GM23338 (cell line): ENCODE results near the gene GP2. TPM values are rescaled to one million over a fixed set of nuclear protein-coding genes. Genes with fewer than 3 reads are reported as not detected.

Experiments used
- ATAC-seq: fragments of 200-7000 bp; cut with Tn5 transposase; 3 replicates; pipeline ENCODE4 v1.9.1; 2020
- DNase-seq: peaks from one replicate; pipeline ENCODE4 v3.0.0-alpha.2; 2015; ENCODE audit warnings: low spot score
- H2AFZ ChIP-seq: fragments of 200-600 bp; sonication (generic); 2 replicates; pipeline ENCODE4 v1.8.0; 2016; ENCODE audit warnings: antibody characterized with exemption, mild to moderate bottlenecking, moderate library complexity
- H3F3A ChIP-seq: fragments of 200-600 bp; sonication (generic); replicated peaks from 2 replicates; pipeline ENCODE4 v1.8.0; 2017; ENCODE audit warnings: antibody characterized with exemption, mixed run types, low read depth
- H3K27ac ChIP-seq: fragments of 200-600 bp; sonication (generic); 2 replicates; pipeline ENCODE4 v1.6.1; 2016; ENCODE audit warnings: low read depth
- H3K27me3 ChIP-seq: fragments of 200-600 bp; sonication (generic); 2 replicates; pipeline ENCODE4 v1.8.0; 2016; ENCODE audit warnings: mild to moderate bottlenecking, mixed run types, moderate library complexity; ENCODE audit not compliant: insufficient read depth
- H3K36me3 ChIP-seq: fragments of 200-600 bp; sonication (generic); 2 replicates; pipeline ENCODE4 v1.8.0; 2016; ENCODE audit warnings: mild to moderate bottlenecking; ENCODE audit not compliant: insufficient read depth
- H3K4me1 ChIP-seq: fragments of 200-600 bp; sonication (generic); 2 replicates; pipeline ENCODE4 v1.8.0; 2016; ENCODE audit warnings: mild to moderate bottlenecking, moderate library complexity; ENCODE audit not compliant: insufficient read depth
- H3K4me2 ChIP-seq: fragments of 200-600 bp; sonication (generic); 2 replicates; pipeline ENCODE4 v1.7.1; 2017; ENCODE audit warnings: mixed run types
- H3K4me3 ChIP-seq: fragments of 200-600 bp; sonication (generic); 2 replicates; pipeline ENCODE4 v1.6.1; 2016; ENCODE audit warnings: mixed run types
- H3K79me2 ChIP-seq: fragments of 200-600 bp; sonication (generic); replicated peaks from 2 replicates; pipeline ENCODE4 v1.8.0; 2017; ENCODE audit warnings: mild to moderate bottlenecking; ENCODE audit not compliant: insufficient read depth
- H3K9me2 ChIP-seq: fragments of 200-600 bp; sonication (generic); 2 replicates; pipeline ENCODE4 v1.8.0; 2017; ENCODE audit not compliant: insufficient read depth
- H4K20me1 ChIP-seq: fragments of 200-600 bp; sonication (generic); replicated peaks from 2 replicates; pipeline ENCODE4 v1.8.0; 2017; ENCODE audit warnings: mild to moderate bottlenecking; ENCODE audit not compliant: insufficient read depth
- H3K27ac Mint-ChIP-seq: 2 replicates; pipeline ENCODE4 v1.8.0; 2020; ENCODE audit warnings: inconsistent platforms, mild to moderate bottlenecking, moderate library complexity, mixed read lengths
- H3K27me3 Mint-ChIP-seq: 3 replicates; pipeline ENCODE4 v1.8.0; 2022; ENCODE audit warnings: low read depth, mild to moderate bottlenecking, moderate library complexity, mixed read lengths, inconsistent platforms; ENCODE audit not compliant: insufficient read depth, poor library complexity
- H3K36me3 Mint-ChIP-seq: 3 replicates; pipeline ENCODE4 v1.8.0; 2021; ENCODE audit warnings: low read depth, mild to moderate bottlenecking, inconsistent platforms, moderate library complexity, mixed read lengths
- H3K4me1 Mint-ChIP-seq: 3 replicates; pipeline ENCODE4 v1.8.0; 2020; ENCODE audit warnings: mild to moderate bottlenecking, inconsistent platforms, mixed read lengths
- H3K4me3 Mint-ChIP-seq: 3 replicates; pipeline ENCODE4 v1.8.0; 2021; ENCODE audit warnings: moderate library complexity, mild to moderate bottlenecking, inconsistent platforms, mixed read lengths
- H3K9me3 Mint-ChIP-seq: 3 replicates; pipeline ENCODE4 v1.8.0; 2020; ENCODE audit warnings: moderate library complexity, mild to moderate bottlenecking, inconsistent platforms, mixed read lengths
- CREB1 ChIP-seq: fragments of 250-450 bp; sonication (Bioruptor Pico); IDR thresholded peaks from 2 replicates; pipeline ENCODE4 v1.5.0; 2020; ENCODE audit warnings: low read depth, mild to moderate bottlenecking, moderate library complexity
- JUNB ChIP-seq: IDR thresholded peaks from one replicate; pipeline ENCODE4 v1.6.1; 2016; ENCODE audit warnings: antibody characterized with exemption; ENCODE audit not compliant: unreplicated experiment
- polyA plus RNA-seq: library from polyadenylated mRNA; unstranded; fragments of >200 nt; fragmentation: Nextera tagmentation; extraction: Ambion mirVana; gene quantifications from 2 replicates; pipeline ENCODE4 v1.2.1, GENCODE V29; 2016
- total RNA-seq: library from RNA; depleted of rRNA; stranded (reverse); fragments of >200 nt; shearing (Covaris generic); gene quantifications from 2 replicates; pipeline ENCODE4 v1.2.3, GENCODE V29; 2014
- TF ChIP-seq, protein P1 (sequence below): fragments of 250-450 bp; sonication (Bioruptor Pico); IDR thresholded peaks from 2 replicates; pipeline ENCODE4 v1.5.0; 2020; ENCODE audit warnings: mild to moderate bottlenecking, moderate library complexity

The GP2 gene
- total and polyA plus RNA-seq, 2 experiments from 2014 or later = not detected

DNA sequence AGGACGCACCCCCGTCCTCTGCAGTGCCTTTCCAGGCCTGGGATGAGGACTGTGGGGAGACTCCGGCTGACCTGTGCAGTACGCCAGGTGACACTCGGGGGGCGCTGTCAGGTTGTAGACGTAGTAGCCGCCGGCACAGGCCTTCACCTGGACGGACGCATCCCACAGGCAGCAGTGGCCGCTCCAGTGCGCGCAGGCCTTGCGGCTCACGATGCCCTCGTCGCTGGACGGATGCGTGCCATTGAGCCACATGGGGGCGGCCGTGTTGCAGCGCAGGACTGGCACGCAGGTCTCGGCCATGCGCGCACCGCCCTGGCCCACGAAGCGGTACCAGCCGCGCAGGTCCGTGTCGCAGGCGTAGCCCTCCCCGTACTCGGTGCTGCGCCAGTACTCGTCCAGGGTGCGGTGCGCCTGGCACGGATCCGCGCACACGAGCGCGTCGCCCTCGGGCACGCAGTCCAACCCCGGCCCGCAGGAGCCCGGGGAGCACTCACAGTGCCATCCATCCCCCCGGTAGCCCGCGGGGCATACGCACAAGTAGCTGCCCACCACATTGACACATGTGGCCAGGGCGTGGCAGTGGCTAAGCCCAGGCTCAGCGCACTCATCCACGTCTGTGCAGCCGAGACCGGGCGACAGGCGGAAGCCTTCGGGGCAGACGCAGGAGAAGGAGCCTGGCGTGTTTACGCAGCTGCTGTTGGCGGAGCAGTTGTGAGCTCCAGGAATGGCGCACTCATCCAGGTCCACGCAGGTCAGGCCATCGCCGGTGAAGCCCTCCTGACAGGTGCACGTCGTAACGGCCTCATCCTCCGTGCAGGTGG lies 21.3 kb upstream of the GP2 start (continued):
- TF ChIP-seq, protein P1, sequence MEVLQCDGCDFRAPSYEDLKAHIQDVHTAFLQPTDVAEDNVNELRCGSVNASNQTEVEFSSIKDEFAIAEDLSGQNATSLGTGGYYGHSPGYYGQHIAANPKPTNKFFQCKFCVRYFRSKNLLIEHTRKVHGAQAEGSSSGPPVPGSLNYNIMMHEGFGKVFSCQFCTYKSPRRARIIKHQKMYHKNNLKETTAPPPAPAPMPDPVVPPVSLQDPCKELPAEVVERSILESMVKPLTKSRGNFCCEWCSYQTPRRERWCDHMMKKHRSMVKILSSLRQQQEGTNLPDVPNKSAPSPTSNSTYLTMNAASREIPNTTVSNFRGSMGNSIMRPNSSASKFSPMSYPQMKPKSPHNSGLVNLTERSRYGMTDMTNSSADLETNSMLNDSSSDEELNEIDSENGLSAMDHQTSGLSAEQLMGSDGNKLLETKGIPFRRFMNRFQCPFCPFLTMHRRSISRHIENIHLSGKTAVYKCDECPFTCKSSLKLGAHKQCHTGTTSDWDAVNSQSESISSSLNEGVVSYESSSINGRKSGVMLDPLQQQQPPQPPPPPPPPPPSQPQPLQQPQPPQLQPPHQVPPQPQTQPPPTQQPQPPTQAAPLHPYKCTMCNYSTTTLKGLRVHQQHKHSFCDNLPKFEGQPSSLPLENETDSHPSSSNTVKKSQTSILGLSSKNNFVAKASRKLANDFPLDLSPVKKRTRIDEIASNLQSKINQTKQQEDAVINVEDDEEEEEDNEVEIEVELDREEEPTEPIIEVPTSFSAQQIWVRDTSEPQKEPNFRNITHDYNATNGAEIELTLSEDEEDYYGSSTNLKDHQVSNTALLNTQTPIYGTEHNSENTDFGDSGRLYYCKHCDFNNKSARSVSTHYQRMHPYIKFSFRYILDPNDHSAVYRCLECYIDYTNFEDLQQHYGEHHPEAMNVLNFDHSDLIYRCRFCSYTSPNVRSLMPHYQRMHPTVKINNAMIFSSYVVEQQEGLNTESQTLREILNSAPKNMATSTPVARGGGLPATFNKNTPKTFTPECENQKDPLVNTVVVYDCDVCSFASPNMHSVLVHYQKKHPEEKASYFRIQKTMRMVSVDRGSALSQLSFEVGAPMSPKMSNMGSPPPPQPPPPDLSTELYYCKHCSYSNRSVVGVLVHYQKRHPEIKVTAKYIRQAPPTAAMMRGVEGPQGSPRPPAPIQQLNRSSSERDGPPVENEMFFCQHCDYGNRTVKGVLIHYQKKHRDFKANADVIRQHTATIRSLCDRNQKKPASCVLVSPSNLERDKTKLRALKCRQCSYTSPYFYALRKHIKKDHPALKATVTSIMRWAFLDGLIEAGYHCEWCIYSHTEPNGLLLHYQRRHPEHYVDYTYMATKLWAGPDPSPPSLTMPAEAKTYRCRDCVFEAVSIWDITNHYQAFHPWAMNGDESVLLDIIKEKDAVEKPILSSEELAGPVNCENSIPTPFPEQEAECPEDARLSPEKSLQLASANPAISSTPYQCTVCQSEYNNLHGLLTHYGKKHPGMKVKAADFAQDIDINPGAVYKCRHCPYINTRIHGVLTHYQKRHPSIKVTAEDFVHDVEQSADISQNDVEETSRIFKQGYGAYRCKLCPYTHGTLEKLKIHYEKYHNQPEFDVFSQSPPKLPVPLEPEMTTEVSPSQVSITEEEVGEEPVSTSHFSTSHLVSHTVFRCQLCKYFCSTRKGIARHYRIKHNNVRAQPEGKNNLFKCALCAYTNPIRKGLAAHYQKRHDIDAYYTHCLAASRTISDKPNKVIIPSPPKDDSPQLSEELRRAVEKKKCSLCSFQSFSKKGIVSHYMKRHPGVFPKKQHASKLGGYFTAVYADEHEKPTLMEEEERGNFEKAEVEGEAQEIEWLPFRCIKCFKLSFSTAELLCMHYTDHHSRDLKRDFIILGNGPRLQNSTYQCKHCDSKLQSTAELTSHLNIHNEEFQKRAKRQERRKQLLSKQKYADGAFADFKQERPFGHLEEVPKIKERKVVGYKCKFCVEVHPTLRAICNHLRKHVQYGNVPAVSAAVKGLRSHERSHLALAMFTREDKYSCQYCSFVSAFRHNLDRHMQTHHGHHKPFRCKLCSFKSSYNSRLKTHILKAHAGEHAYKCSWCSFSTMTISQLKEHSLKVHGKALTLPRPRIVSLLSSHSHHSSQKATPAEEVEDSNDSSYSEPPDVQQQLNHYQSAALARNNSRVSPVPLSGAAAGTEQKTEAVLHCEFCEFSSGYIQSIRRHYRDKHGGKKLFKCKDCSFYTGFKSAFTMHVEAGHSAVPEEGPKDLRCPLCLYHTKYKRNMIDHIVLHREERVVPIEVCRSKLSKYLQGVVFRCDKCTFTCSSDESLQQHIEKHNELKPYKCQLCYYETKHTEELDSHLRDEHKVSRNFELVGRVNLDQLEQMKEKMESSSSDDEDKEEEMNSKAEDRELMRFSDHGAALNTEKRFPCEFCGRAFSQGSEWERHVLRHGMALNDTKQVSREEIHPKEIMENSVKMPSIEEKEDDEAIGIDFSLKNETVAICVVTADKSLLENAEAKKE (CRISPR knock-in tag) = no peak
- no peak for TF ChIP-seq JUNB

DNA sequence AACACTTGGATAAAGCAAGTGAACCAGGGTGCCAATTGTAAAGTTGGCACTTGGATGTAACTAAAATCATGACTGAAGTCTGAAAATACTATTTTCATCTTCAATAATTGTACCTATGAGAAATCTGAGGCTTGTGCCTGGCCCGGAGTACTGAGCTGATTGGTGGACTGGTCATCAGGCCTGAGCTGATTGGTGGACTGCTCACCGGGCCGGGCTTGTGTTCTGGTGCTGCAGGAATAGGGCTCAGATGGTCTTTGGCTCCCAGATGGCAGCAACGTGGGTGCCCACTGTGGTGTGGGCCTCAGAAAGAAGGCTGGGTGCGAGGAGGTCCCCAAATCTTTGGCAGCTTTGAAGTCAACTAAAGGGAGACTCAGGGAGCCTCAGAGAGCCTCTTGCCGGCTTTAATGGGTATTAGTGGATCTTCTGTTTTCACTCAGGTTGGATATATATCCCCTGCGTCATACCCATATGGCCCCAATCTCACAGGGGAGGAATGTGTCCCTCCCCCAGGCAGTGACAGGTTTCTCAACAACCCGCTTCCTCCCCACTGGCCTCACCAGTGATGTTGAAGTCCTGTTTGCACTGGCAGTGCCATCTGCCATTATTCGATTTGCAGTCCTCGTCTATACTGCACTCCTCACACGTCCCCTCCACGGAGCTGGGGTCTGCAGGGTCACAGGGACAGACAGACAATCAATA lies 20.5 kb upstream of the GP2 start:
- no peak overlapping the region for H3K4me3 Mint-ChIP-seq
- TF ChIP-seq CREB1 = no peak
- no peak overlapping the region for H3K27ac Mint-ChIP-seq
- Histone ChIP-seq H3K4me2 (peak overlapping the region; percentile 38; the same call in 1 of the 2 replicates), H3K27me3 (no peaks in the 10 kb centered on the region), H3K27ac (no peak overlapping the region), H3K79me2 (no peaks in the 10 kb centered on the region), H3K4me3 (no peak overlapping the region), H4K20me1 (no peaks in the 10 kb centered on the region), H2AFZ (peak overlapping the region; percentile 76; the same call in 1 of the 2 replicates), H3K4me1 (peaks cover 4% of the 10 kb centered on the region), H3F3A (no peaks in the 10 kb centered on the region), H3K36me3 (no peaks in the 10 kb centered on the region), H3K9me2 (no peaks in the 10 kb centered on the region)
- H3K9me3 Mint-ChIP-seq = no peaks in the 10 kb centered on the region
- no peak; the same call in 2 of the 3 replicates for ATAC-seq
- H3K4me1 Mint-ChIP-seq = peaks cover 3% of the 10 kb centered on the region; the same call in 2 of the 3 replicates
- no peaks in the 10 kb centered on the region for H3K36me3 Mint-ChIP-seq
- DNase-seq = no peak
- H3K27me3 Mint-ChIP-seq = peaks cover 6% of the 10 kb centered on the region
